ENCODE results near the gene COX8C. TPM values are rescaled to one million over a fixed set of nuclear protein-coding genes. Genes with fewer than 3 reads are reported as not detected.

Gene COX8C
- total and polyA plus RNA-seq, 2 of the 8 experiments (the other 6 are each of a cell fraction or from before 2014, with no cell fraction given): not detected

- CTCF ChIA-PET (ENCODE audit: partially characterized antibody): interaction anchor here (1.2 to 1.5 kb wide), 2 partner anchors 51 to 282 kb away, joined by 3 to 5 read pairs; no protein-coding TSS in a partner anchor
- H4K5ac ChIP-seq (ENCODE audit: insufficient read length, low read depth, low read length): no peak overlapping the region
- DNase-seq (ENCODE audit: low read depth in 1 of 2, low spot score in 2 of 2): no peak
- TF ChIP-seq BRCA1 (IDR thresholded peaks at IDR 0.05; ENCODE audit: low read depth, low read length): no peak
- no peak for TF ChIP-seq E2F6 (IDR thresholded peaks at IDR 0.05)
- no peak for TF ChIP-seq SIRT6 (IDR thresholded peaks at IDR 0.05; ENCODE audit: low read length)
- TF ChIP-seq POLR2A (IDR thresholded peaks at IDR 0.05; ENCODE audit: control extremely low read depth in 1 of 2, low read depth in 2 of 2, low read length in 2 of 2): no peak
- 0 out of 2 replicates have a peak, but pooled peaks have one; percentile 34 for TF ChIP-seq TAF1 (IDR thresholded peaks at IDR 0.05; ENCODE audit: low read depth, low read length)
- no peak for TF ChIP-seq ATF3 (IDR thresholded peaks at IDR 0.05; ENCODE audit: insufficient read depth, low read depth, low read length)
- no peak for TF ChIP-seq ZNF274 (IDR thresholded peaks at IDR 0.05; ENCODE audit: borderline replicate concordance, extremely low read depth, low read length)
- peak; percentile 47 for TF ChIP-seq ASH2L (IDR thresholded peaks at IDR 0.05; ENCODE audit: low read length)
- no peak for TF ChIP-seq KDM4A (IDR thresholded peaks at IDR 0.05; ENCODE audit: low read depth, low read length, severe bottlenecking)
- TF ChIP-seq EGR1 (IDR thresholded peaks at IDR 0.05; ENCODE audit: borderline replicate concordance, low read depth, low read length): no peak
- TF ChIP-seq EZH2 (IDR thresholded peaks at IDR 0.05; ENCODE audit: low read depth, low read length, severe bottlenecking): no peak
- TF ChIP-seq CREB1 (IDR thresholded peaks at IDR 0.05): no peak
Measured at GRCh38 chr14:93337143-93337753, 9.7 kb upstream of the COX8C start.

More at GRCh38 chr14:93337143-93337753, 9.7 kb upstream of the COX8C start:
- 80% methylated on average over 4 of the region's 4 CpGs; no CpG with 5 or more reads in 1 of the 2 experiments for WGBS, 2 experiments (ENCODE audit: extremely low coverage in 1 of 2, insufficient coverage in 1 of 2, insufficient read length in 1 of 2, insufficient replicate concordance in 2 of 2, low coverage in 1 of 2, low lambda C conversion rate in 2 of 2, missing lambda C conversion rate in 1 of 2)
- no peaks in the 10 kb centered on the region for H3K27me3 ChIP-seq (replicated peaks in 1 of 4; ENCODE audit: control insufficient read depth in 3 of 4, extremely low read depth in 1 of 4, insufficient read depth in 3 of 4, low read length in 3 of 4)
- no peak overlapping the region for H2BK20ac ChIP-seq (ENCODE audit: low read length)
- peaks cover 0 to 11% of the 10 kb centered on the region in 2 experiments; a peak in 3 of 4 replicates for H3K79me2 ChIP-seq (ENCODE audit: control insufficient read depth in 1 of 2, insufficient read depth in 2 of 2, low read length in 2 of 2)
- peaks cover 3% of the 10 kb centered on the region; the same call in 1 of the 2 replicates for H3K79me1 ChIP-seq (ENCODE audit: low read depth, low read length)
- no peak overlapping the region for H2AFZ ChIP-seq (ENCODE audit: low read length)
- no peak overlapping the region for H2BK120ac ChIP-seq (replicated peaks; ENCODE audit: low read depth, low read length)
- no peak overlapping the region for H2BK5ac ChIP-seq (ENCODE audit: low read depth, low read length)
- H3K4me2 ChIP-seq (ENCODE audit: insufficient read depth in 1 of 2, low read depth in 2 of 2, low read length in 2 of 2): no peak overlapping the region
- H3K9me3 ChIP-seq (ENCODE audit: insufficient read depth in 2 of 2, low read depth in 1 of 2, low read length in 1 of 2): peaks cover 12 to 18% of the 10 kb centered on the region in 2 experiments
- H2BK15ac ChIP-seq (ENCODE audit: low read length): no peak overlapping the region
- no peak overlapping the region for H3K18ac ChIP-seq (ENCODE audit: extremely low read depth, low read length)
- POLR2A ChIA-PET (ENCODE audit: partially characterized antibody): interaction anchor here (1.6 kb wide), 1 partner anchor 144 kb away, joined by 4 read pairs; no protein-coding TSS in a partner anchor
- no peak overlapping the region for H3K14ac ChIP-seq (ENCODE audit: insufficient read length)
- H3K4ac ChIP-seq (replicated peaks; ENCODE audit: insufficient read length, low read depth, low read length): no peak overlapping the region
- no peak for FAIRE-seq
- H3K9ac ChIP-seq (replicated peaks in 1 of 4; ENCODE audit: extremely low read depth in 1 of 4, low read depth in 3 of 4, low read length in 3 of 4): no peak overlapping the region
- peaks cover 0 to 11% (median 2%) of the 10 kb centered on the region in 4 experiments; a peak in 2 of 8 replicates for H3K36me3 ChIP-seq (ENCODE audit: control insufficient read depth in 2 of 4, insufficient read depth in 4 of 4, low read length in 3 of 4)
- H4K20me1 ChIP-seq (replicated peaks in 1 of 2; ENCODE audit: control insufficient read depth in 1 of 2, insufficient read depth in 2 of 2, low read length in 2 of 2): no peaks in the 10 kb centered on the region
- H2AK5ac ChIP-seq (ENCODE audit: low read depth, low read length): no peak overlapping the region
- H3K4me3 ChIP-seq (ENCODE audit: extremely low read depth in 1 of 4, insufficient read depth in 2 of 4, low read depth in 3 of 4, low read length in 4 of 4): no peak overlapping the region
- H3K23me2 ChIP-seq (ENCODE audit: low read depth, low read length): peaks cover 7% of the 10 kb centered on the region
- H3K4me1 ChIP-seq (replicated peaks in 1 of 4; ENCODE audit: control insufficient read depth in 3 of 4, insufficient read depth in 4 of 4, low read length in 3 of 4): peaks cover 2 to 8% (median 3%) of the 10 kb centered on the region in 4 experiments; a peak in 6 of 7 replicates
- H3K27ac ChIP-seq (ENCODE audit: low read depth, low read length): no peak overlapping the region
- H3K56ac ChIP-seq (replicated peaks; ENCODE audit: insufficient read length, low read depth, low read length): no peak overlapping the region
- no peak overlapping the region for H2BK12ac ChIP-seq (ENCODE audit: low read depth, low read length)
- H4K8ac ChIP-seq (ENCODE audit: extremely low read depth, insufficient read depth, low read length): no peak overlapping the region
- H4K91ac ChIP-seq (replicated peaks; ENCODE audit: insufficient read length, low read length): no peak overlapping the region
- no peak overlapping the region for H3K23ac ChIP-seq (ENCODE audit: insufficient read length)

All from H1 (cell line).